Activated CD8-positive, alpha-beta T cell treated with anti-CD3 and anti-CD28 coated beads for 36 hours (primary cell): ENCODE measurements around the gene KCTD11. TPM values are rescaled to one million over a fixed set of nuclear protein-coding genes. Genes with fewer than 3 reads are reported as not detected.
A peak's percentile ranks its signal among the peaks of the same experiment; 100 is the strongest.

Source experiments
- ATAC-seq: fragments of 200-7000 bp; cut with Tn5 transposase; one replicate; pipeline ENCODE4 v1.10.0; 2021; ENCODE audit warnings: mild to moderate bottlenecking, moderate library complexity
- CTCF ChIA-PET: fragments of 350-600 bp; sonication (Branson Sonifier 250); formaldehyde crosslinking; loops from one replicate; lab custom pipeline; 2021; ENCODE audit warnings: antibody characterized with exemption; lab: Charles Lee
- POLR2A ChIA-PET: fragments of 350-600 bp; sonication (Branson Sonifier 250); formaldehyde crosslinking; loops from one replicate; lab custom pipeline; 2021; ENCODE audit warnings: antibody characterized with exemption; lab: Charles Lee
- DNase-seq: peaks from one replicate; pipeline ENCODE4 v3.0.0-alpha.2; 2020
- H3K27ac Mint-ChIP-seq: one replicate; pipeline ENCODE4 v1.8.0; 2021; ENCODE audit warnings: mild to moderate bottlenecking, mixed read lengths
- H3K27me3 Mint-ChIP-seq: one replicate; pipeline ENCODE4 v1.8.0; 2021; ENCODE audit warnings: mixed read lengths
- H3K36me3 Mint-ChIP-seq: one replicate; pipeline ENCODE4 v1.8.0; 2021; ENCODE audit warnings: low read depth, mixed read lengths
- H3K4me1 Mint-ChIP-seq: one replicate; pipeline ENCODE4 v1.8.0; 2021; ENCODE audit warnings: low read depth, mixed read lengths
- H3K4me3 Mint-ChIP-seq: one replicate; pipeline ENCODE4 v1.8.0; 2021; ENCODE audit warnings: mild to moderate bottlenecking, moderate library complexity, mixed read lengths
- H3K9me3 Mint-ChIP-seq: one replicate; pipeline ENCODE4 v1.8.0; 2021; ENCODE audit warnings: mixed read lengths
- intact Hi-C: fragments of 100-400 bp; cut with micrococcal nuclease; formaldehyde crosslinking; loops from one replicate; pipeline ENCODE4 v1.10.0; 2022
- total RNA-seq, 2 experiments: library from RNA; stranded (reverse); gene quantifications; one replicate each; pipeline ENCODE4 v1.2.3, GENCODE V29; 2021
- TF ChIP-seq, protein P1 (sequence below): fragments of 200-600 bp; IDR thresholded peaks from one replicate; pipeline ENCODE4 v1.8.0; 2022; ENCODE audit warnings: antibody characterized with exemption, mild to moderate bottlenecking

The KCTD11 gene
- total RNA-seq, 2 experiments from 2014 or later = 11.0 to 11.2 TPM

- Mint-ChIP-seq H3K9me3 (no peaks in the 10 kb centered on the region), H3K36me3 (peaks cover 26% of the 10 kb centered on the region), H3K27ac (no peak overlapping the region), H3K4me1 (peaks cover 29% of the 10 kb centered on the region), H3K27me3 (no peaks in the 10 kb centered on the region), H3K4me3 (no peak overlapping the region)
- ATAC-seq (peak; percentile 62), DNase-seq (peak; percentile 78)
- CTCF ChIA-PET = interaction anchor here (0.7 to 6.5 kb wide), 6 partner anchors 13 to 32 kb away, joined by 3 to 60 read pairs (median 10); partner anchors contain the start of genes ACAP1 and TMEM95
- POLR2A ChIA-PET = interaction anchor here (2.9 to 10.5 kb wide), 2 partner anchors 12 to 19 kb away, joined by 10 to 150 read pairs; partner anchors contain the start of gene GPS2
- intact Hi-C loops = no loop called here
- TF ChIP-seq, protein P1, sequence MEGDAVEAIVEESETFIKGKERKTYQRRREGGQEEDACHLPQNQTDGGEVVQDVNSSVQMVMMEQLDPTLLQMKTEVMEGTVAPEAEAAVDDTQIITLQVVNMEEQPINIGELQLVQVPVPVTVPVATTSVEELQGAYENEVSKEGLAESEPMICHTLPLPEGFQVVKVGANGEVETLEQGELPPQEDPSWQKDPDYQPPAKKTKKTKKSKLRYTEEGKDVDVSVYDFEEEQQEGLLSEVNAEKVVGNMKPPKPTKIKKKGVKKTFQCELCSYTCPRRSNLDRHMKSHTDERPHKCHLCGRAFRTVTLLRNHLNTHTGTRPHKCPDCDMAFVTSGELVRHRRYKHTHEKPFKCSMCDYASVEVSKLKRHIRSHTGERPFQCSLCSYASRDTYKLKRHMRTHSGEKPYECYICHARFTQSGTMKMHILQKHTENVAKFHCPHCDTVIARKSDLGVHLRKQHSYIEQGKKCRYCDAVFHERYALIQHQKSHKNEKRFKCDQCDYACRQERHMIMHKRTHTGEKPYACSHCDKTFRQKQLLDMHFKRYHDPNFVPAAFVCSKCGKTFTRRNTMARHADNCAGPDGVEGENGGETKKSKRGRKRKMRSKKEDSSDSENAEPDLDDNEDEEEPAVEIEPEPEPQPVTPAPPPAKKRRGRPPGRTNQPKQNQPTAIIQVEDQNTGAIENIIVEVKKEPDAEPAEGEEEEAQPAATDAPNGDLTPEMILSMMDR = peak; percentile 86
These were observed 28.1 kb upstream of the KCTD11 start for GRCh38 chr17:7323731-7324437.

- TF ChIP-seq, protein P1 = peak; percentile 27
- no peak overlapping the region for H3K4me3 Mint-ChIP-seq
- ChIA-PET CTCF (interaction anchor here (0.6 to 6.5 kb wide), 13 partner anchors 9 to 291 kb away, joined by 3 to 60 read pairs (median 4); partner anchors contain the start of genes ACAP1, FXR2, GPS2 and TMEM95), POLR2A (interaction anchor here (1.0 to 10.5 kb wide), 3 partner anchors 11 to 18 kb away, joined by 5 to 150 read pairs (median 10); partner anchors contain the start of gene GPS2)
- intact Hi-C loops = no loop called here
- ATAC-seq (no peak), DNase-seq (no peak)
- peaks cover 29% of the 10 kb centered on the region for H3K4me1 Mint-ChIP-seq
- no peak overlapping the region for H3K27ac Mint-ChIP-seq
- H3K36me3 Mint-ChIP-seq = peaks cover 26% of the 10 kb centered on the region
- H3K9me3 Mint-ChIP-seq = no peaks in the 10 kb centered on the region
- H3K27me3 Mint-ChIP-seq = no peaks in the 10 kb centered on the region
These were observed 27.6 kb upstream of the KCTD11 start for GRCh38 chr17:7324438-7324779.

DNA sequence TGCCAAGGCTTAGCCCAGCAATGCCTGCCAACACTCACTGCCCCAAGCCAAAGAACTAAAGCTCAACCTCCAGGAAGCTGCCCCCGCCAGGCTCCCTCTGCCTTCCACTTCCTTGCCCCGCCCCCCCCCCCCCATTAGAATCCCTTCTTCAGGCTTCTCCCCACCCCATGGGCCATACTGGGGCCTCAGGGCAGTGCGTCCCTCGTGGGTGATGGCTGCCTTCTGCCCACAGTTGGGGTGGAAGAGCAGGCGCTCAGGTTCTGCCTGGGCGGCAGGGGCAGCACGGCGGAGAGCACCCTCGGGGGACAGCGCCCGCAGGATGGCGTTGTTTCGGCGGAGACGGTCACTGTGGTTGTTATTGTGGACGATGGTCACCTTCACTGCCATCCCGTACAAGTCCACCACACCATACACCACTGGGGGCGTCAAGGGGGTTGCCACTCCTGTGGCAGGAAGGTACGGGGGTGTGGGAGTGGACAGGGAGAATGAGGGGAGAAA lies 26.9 kb upstream of the KCTD11 start:
- DNase-seq (no peak), ATAC-seq (no peak)
- Mint-ChIP-seq H3K9me3 (no peaks in the 10 kb centered on the region), H3K27me3 (no peaks in the 10 kb centered on the region), H3K4me3 (no peak overlapping the region), H3K4me1 (peaks cover 29% of the 10 kb centered on the region), H3K36me3 (peaks cover 26% of the 10 kb centered on the region), H3K27ac (no peak overlapping the region)
- intact Hi-C loops = no loop called here
- POLR2A ChIA-PET = interaction anchor here (1.0 to 10.5 kb wide), 3 partner anchors 10 to 18 kb away, joined by 5 to 150 read pairs (median 10); partner anchors contain the start of gene GPS2
- TF ChIP-seq, protein P1 = no peak
- CTCF ChIA-PET = interaction anchor here (0.6 to 6.5 kb wide), 14 partner anchors 9 to 290 kb away, joined by 3 to 60 read pairs (median 4); partner anchors contain the start of genes ACAP1, FXR2, GPS2 and TMEM95

- no peak overlapping the region for H3K4me3 Mint-ChIP-seq
- intact Hi-C loops = no loop called here
- no peaks in the 10 kb centered on the region for H3K9me3 Mint-ChIP-seq
- H3K36me3 Mint-ChIP-seq = peaks cover 22% of the 10 kb centered on the region
- ChIA-PET CTCF (interaction anchor here (2.7 to 6.5 kb wide), 3 partner anchors 10 to 18 kb away, joined by 7 to 60 read pairs (median 50); partner anchors contain the start of gene ACAP1), POLR2A (interaction anchor here (2.9 to 10.5 kb wide), 2 partner anchors 14 to 16 kb away, joined by 10 to 150 read pairs; partner anchors contain the start of gene GPS2)
- TF ChIP-seq, protein P1 = no peak
- peaks cover 36% of the 10 kb centered on the region for H3K4me1 Mint-ChIP-seq
- DNase-seq (no peak), ATAC-seq (no peak)
- H3K27me3 Mint-ChIP-seq = no peaks in the 10 kb centered on the region
- no peak overlapping the region for H3K27ac Mint-ChIP-seq
These were observed 25.8 kb upstream of the KCTD11 start for GRCh38 chr17:7326186-7326585.
